SHP77 treated with DMSO at 0.1 percent for 48 hours (cell line): ENCODE measurements around the gene TSTD1.
"Not testable (repeated sequence)": the region's sequence is repeated elsewhere in the genome, so short reads cannot be mapped to it uniquely, and the experiment has no call there.

Source experiments
- DNase-seq: peaks from one replicate; lab custom pipeline; 2025; lab: John Stamatoyannopoulos, UW

TSTD1 gene

DNA sequence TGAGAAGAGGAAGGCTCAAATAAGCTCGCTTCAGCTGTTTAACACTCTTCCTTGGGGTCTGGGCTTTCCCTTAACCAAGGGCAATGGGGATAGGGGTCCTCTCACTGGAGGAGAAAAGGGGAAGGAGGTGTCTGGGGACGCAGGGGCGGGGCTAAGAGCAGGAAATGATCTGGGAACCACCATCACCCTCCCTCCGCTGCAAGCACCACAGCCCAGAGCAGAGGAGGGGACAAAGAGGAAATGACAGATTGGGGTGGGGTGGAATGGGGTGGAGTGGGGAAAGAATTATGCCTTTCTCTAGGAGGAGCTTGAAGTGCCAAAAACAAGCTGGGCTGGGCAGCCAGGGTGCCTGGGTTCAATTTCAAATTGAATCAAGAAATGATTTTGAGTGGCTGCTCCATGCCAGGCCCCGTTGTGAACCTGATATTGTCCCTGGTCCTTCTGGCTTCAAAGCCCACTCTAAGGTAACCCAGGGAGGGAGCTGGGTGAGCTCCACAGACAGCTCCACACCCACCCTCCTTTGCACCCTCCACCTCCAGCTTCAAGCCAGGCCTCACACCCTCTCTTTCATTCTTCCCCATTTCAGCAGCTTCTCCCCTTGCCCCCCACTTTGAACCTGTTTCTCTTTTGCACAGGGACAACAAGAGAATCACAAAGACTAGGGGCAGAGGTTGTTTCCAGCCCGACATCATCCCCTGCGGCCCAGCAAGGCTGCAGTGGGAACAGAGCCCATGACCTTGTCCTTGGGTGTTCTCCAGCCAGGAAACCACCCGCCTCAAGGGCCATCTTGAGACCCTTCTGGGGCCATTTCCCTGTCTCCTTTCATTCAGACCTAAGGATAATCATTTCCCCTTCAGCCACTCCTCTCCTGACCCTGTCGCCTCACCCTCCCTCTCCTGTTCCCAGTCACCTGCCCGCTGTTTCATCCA lies 29.8 kb upstream of the TSTD1 start:
- DNase-seq, result no peak

DNA sequence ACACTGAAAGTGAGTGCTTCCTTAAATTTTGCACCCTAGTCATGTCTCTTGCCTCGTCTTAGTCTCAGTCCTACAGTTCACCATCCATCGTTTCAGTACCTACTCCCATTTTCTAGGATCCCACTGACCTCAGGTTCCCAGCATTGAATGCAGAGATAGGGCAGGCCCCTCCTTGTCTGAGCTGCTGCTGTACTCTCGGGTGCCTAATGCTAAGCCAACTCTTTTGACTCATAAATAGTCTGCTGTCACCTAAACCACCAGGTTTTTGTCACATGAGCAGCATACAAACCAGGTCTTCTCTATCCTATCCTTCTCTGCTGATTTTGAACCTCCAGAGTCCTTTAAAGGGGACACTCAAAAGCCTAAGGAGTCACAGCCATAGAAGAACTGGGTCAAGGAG lies 27.9 kb upstream of the TSTD1 start:
- no peak for DNase-seq

DNA sequence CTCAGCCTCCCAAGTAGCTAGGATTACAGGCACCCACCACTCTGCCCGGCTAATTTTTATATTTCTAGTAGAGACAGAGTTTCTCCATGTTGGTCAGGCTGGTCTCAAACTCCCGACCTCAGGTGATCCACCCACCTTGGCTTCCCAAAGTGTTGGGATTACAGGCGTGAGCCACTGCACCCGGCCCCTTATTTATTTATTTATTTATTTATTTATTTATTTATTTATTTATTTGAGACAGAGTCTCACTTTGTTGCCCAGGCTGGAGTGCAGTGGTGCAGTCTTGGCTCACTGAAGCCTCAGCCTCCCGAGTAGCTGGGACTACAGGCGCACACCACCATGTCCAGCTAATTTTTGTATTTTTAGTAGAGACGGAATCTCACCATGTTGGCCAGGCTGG lies 26.9 kb upstream of the TSTD1 start:
- not testable (repeated sequence) for DNase-seq

DNA sequence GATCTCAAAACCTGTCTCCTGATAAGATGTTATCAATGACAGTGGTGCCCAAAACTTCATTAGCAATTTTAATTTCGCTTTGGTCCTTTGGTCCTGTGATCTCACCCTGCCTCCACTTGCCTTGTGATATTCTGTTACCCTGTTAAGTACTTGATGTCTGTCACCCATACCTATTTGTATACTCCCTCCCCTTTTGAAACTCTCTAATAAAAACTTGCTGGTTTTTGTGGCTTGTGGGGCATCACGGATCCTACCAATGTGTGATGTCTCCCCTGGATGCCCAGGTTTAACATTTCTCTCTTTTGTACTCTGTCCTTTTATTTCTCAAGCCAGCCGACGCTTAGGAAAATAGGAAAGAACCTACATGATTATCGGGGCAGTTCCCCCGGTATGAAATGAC lies 25.2 kb upstream of the TSTD1 start:
- not testable (repeated sequence) for DNase-seq

GRCh38 chr1:161061419-161061818 lies 22.7 kb upstream of the TSTD1 start:
- no peak for DNase-seq

- no peak for DNase-seq
Measured at GRCh38 chr1:161059293-161059692, 20.5 kb upstream of the TSTD1 start.

GRCh38 chr1:161054805-161055204 lies 16.0 kb upstream of the TSTD1 start:
- DNase-seq, result no peak

GRCh38 chr1:161054232-161054631 lies 15.5 kb upstream of the TSTD1 start:
- no peak for DNase-seq

DNA sequence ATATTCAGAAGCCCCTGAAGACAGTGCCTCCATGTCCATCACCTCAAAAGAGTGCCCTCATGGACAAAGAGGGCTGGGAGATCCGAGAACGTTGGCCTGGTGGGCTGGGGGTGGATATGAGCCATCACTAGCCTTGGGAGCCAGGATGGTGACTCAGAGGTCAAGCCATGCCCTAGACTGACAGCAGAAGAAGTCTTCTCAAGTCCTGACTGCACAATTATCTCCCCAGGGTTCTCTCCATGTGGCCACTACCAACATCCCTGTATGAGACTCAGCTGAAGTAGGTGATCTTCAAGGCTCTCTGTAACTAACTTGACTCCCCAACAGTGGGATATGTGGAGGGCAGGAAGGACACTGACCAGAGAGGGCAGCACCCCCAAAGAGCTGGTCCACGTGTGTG lies 14.1 kb upstream of the TSTD1 start:
- no peak for DNase-seq

- DNase-seq, result no peak
Measured at GRCh38 chr1:161051219-161051618, 12.5 kb upstream of the TSTD1 start.

- DNase-seq, result no peak
Measured at GRCh38 chr1:161048949-161049722, 10.4 kb upstream of the TSTD1 start.

DNA sequence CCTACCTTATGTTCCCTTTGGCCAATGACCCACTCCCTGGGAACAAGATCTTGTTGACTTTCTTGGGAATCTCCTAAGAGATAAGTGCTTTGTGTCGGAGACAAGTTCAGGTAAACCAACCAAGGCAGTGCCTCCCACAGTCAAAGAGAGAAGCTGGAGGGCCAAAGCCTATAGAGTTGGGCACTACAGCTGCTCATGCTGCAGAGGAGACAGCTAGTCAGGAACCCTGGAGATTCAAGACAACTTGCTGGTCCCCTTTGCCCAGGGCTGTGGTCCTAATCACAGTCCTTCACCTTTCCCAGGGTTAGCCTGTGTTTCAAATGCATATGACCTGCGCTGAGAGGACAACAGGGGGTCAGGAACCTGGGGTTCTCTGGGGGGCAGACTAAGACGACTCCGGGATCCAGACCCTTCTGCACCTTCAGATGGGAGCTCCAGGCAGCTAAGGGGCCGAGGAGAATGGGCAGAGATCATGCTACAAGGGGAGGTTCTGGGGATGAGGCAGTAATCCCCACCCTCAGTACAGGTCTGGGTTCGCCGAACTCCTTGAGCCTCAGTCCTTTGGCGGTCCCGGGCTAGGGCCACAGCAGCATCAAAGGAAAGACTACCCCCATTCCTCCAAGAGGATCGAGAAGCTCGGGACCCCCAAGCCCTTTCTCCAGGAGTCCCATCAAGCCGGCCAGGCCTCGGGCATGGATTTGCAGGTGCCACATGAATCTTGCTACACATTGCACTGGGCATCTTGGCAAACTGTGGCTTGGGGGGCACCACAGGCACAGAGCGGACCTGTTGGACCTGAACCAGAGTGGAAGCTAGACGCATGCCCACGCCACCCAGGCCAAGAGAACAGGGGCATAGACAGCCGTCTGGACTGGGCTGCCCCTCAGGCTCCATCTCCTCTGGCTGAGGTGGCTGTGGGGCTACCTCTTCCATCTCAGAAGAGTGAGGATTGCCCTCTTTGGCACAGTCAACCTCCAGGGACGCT lies 9.0 kb upstream of the TSTD1 start:
- no peak for DNase-seq

- no peak for DNase-seq
Measured at GRCh38 chr1:161046605-161047228, 8.0 kb upstream of the TSTD1 start.

- peak; percentile 97 for DNase-seq
Measured at GRCh38 chr1:161045736-161046604, 7.2 kb upstream of the TSTD1 start, which contains the start of gene USF1. Gene USF1, minus strand, starts transcription at chr1:161045977. Its CDS starts 2,702 bp downstream, at chr1:161043275.

GRCh38 chr1:161044908-161045735 lies 6.4 kb upstream of the TSTD1 start:
- peak; percentile 69 for DNase-seq

DNA sequence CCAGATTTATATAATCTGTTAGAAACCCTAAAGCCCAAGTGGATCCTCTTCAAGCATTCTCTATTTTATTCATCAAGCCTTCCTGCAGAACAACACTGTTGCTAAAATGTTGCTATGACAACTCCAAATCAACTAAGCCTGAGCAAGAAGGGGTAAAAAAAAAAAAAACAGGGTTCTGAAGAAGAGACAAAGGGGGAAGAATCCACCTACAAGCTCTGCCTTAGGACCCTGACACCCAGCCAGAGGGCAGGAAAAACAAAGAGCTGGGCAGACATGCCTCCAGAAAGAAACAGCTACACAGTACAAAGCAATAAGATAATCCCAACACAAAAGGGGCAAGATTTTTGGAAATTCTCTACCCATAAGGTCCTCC lies 5.8 kb upstream of the TSTD1 start:
- no peak for DNase-seq

GRCh38 chr1:161039546-161039945 lies 782 bp upstream of the TSTD1 start:
- DNase-seq, result no peak

DNA sequence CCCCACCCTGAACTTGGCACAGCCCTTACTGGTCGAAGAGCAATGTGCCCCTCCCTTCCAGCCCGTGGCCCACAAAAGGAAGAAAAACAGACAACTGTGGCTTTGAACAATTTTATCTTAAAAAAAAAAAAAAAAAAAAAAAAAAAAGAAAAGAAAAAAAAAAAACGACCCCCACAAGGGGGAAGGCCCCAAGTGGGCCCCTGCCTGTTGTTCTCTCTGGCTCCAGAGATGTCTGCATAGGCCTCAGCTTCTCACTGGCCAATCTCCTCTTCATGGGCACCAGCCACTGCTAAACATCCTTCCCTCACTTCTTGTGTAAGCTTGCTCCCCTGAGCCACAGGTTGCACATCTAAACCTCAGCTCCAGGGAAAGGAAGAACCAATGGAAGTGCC lies 386 bp upstream of the TSTD1 start:
- DNase-seq, result no peak
